Esophagus muscularis mucosa (tissue), 3 donors: ENCODE data around the gene ZNF235.

Experiments used
- POLR2AphosphoS5 ChIP-seq, 2 donors: sonication (generic); formaldehyde crosslinking; IDR thresholded peaks; one replicate each; pipeline ENCODE4 v1.6.1; 2017; ENCODE audit warnings: antibody characterized with exemption in 2 of 2
- TF ChIP-seq, protein P1 (sequence below), 3 experiments: fragments of 200-600 bp in 2 of 3; fragments of 450-650 bp in 1 of 3; sonication (generic) in 2 of 3; IDR thresholded peaks; one replicate each; pipeline ENCODE4 v1.5.1; 2017 to 2019; ENCODE audit warnings: antibody characterized with exemption in 3 of 3, mild to moderate bottlenecking in 2 of 3, moderate library complexity in 1 of 3

DNA sequence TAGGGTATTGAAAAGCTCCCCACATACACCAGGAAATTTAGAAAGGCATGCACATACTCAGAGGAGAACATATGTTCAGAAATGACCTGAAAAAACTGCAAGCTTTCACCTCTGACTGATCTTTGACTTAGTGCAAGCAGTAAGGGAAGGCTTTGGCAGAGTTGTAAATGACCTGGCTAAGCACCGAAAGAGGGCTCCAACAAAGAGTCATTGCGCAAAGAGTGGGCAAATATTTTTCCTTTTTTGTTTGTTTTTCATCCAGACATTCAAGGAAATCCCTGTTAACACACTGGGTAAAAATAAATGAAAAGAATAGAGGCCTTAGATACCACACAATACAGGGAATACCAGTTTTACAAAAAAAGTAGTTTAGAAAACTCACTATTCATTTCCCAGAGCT is 50.3 kb downstream of the ZNF235 start:
- TF ChIP-seq, protein P1, sequence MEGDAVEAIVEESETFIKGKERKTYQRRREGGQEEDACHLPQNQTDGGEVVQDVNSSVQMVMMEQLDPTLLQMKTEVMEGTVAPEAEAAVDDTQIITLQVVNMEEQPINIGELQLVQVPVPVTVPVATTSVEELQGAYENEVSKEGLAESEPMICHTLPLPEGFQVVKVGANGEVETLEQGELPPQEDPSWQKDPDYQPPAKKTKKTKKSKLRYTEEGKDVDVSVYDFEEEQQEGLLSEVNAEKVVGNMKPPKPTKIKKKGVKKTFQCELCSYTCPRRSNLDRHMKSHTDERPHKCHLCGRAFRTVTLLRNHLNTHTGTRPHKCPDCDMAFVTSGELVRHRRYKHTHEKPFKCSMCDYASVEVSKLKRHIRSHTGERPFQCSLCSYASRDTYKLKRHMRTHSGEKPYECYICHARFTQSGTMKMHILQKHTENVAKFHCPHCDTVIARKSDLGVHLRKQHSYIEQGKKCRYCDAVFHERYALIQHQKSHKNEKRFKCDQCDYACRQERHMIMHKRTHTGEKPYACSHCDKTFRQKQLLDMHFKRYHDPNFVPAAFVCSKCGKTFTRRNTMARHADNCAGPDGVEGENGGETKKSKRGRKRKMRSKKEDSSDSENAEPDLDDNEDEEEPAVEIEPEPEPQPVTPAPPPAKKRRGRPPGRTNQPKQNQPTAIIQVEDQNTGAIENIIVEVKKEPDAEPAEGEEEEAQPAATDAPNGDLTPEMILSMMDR (IDR thresholded peaks at IDR 0.05) = no peak
- no peak for TF ChIP-seq POLR2AphosphoS5 (IDR thresholded peaks at IDR 0.05)
